Mucosa of descending colon (tissue), 3 donors: ENCODE data around the gene TLR10. TPM values are rescaled to one million over a fixed set of nuclear protein-coding genes. Genes with fewer than 3 reads are reported as not detected.

Source experiments
- ATAC-seq: fragments of 200-7000 bp; cut with Tn5 transposase; one replicate; pipeline ENCODE4 v1.9.1; 2020; ENCODE audit warnings: mild to moderate bottlenecking, moderate library complexity
- DNase-seq, 3 donors: peaks; one replicate each; pipeline ENCODE4 v3.0.0-alpha.2; 2020
- H3K36me3 ChIP-seq: fragments of 200-600 bp; one replicate; pipeline ENCODE4 v1.8.0; 2021; ENCODE audit warnings: low read depth, mild to moderate bottlenecking
- H3K4me1 ChIP-seq: fragments of 200-600 bp; one replicate; pipeline ENCODE4 v1.8.0; 2021; ENCODE audit warnings: low read depth, mild to moderate bottlenecking
- H3K4me3 ChIP-seq: fragments of 200-600 bp; one replicate; pipeline ENCODE4 v1.8.0; 2021; ENCODE audit warnings: mild to moderate bottlenecking
- H3K9me3 ChIP-seq: fragments of 200-600 bp; one replicate; pipeline ENCODE4 v1.8.0; 2021; ENCODE audit warnings: mild to moderate bottlenecking
- CTCF ChIP-seq: fragments of 200-600 bp; IDR thresholded peaks from one replicate; pipeline ENCODE4 v1.8.0; 2022; ENCODE audit warnings: antibody characterized with exemption, mild to moderate bottlenecking
- intact Hi-C, 2 donors: fragments of 100-400 bp; cut with DNase I in 1 of 2; cut with micrococcal nuclease in 1 of 2; formaldehyde crosslinking; loops; one replicate each; pipeline versions ENCODE4 v1.11.0 to v1.11.1; 2022; cut with DNase I, micrococcal nuclease
- total RNA-seq, 3 donors: library from RNA; stranded (reverse); fragmentation: NEBNext Ultra II Directional in 2 of 3; extraction: Animal tissue kit (Norgen Biotek cat#: 25700) in 2 of 3; gene quantifications; one replicate each; pipeline versions ENCODE4 v1.2.1 to v1.2.4, GENCODE V29; 2021 to 2023
- donor health status: DM: no; HTN: no; CAD: no; lungs with moderate emphysema.
- donor health status: DM: no; HTN: no; CAD: no.
- donor health status: DM: no; HTN: yes; CAD: no.

The TLR10 gene
- total RNA-seq, 3 donors from 2014 or later: 0.17 to 0.46 (median 0.25) TPM

- Histone ChIP-seq H3K9me3 (no peaks in the 10 kb centered on the region), H3K4me3 (no peak overlapping the region), H3K4me1 (peaks cover 23% of the 10 kb centered on the region), H3K36me3 (no peaks in the 10 kb centered on the region)
- peak; percentile 83 to 93 (median 91) for DNase-seq
- intact Hi-C loops: loop anchor here (2.0 to 10.0 kb wide), 4 partner anchors 414 to 666 kb away; no protein-coding TSS in a partner anchor
- TF ChIP-seq CTCF: peak; percentile 92
- peak; percentile 67 for ATAC-seq
These were observed 51.8 kb downstream of the TLR10 start for GRCh38 chr4:38730830-38731646.

- ATAC-seq: no peak
- intact Hi-C loops: loop anchor here (2.0 to 10.0 kb wide), 4 partner anchors 413 to 666 kb away; no protein-coding TSS in a partner anchor
- TF ChIP-seq CTCF: no peak
- Histone ChIP-seq H3K4me1 (peaks cover 23% of the 10 kb centered on the region), H3K4me3 (no peak overlapping the region), H3K9me3 (no peaks in the 10 kb centered on the region), H3K36me3 (no peaks in the 10 kb centered on the region)
- no peak for DNase-seq
These were observed 52.3 kb downstream of the TLR10 start for GRCh38 chr4:38730493-38730829.

- intact Hi-C loops: no loop called here
- peak; percentile 95 for ATAC-seq
These were observed 54.1 kb downstream of the TLR10 start for GRCh38 chr4:38728631-38729141.

GRCh38 chr4:38724475-38724808 lies 58.3 kb downstream of the TLR10 start:
- Histone ChIP-seq H3K4me3 (no peak overlapping the region), H3K36me3 (no peaks in the 10 kb centered on the region), H3K9me3 (no peaks in the 10 kb centered on the region), H3K4me1 (peaks cover 14% of the 10 kb centered on the region)
- TF ChIP-seq CTCF: no peak
- DNase-seq (no peak), ATAC-seq (no peak)
- intact Hi-C loops: no loop called here

More at GRCh38 chr4:38728631-38729141, 54.1 kb downstream of the TLR10 start:
- Histone ChIP-seq H3K4me3 (no peak overlapping the region), H3K36me3 (no peaks in the 10 kb centered on the region), H3K4me1 (peaks cover 23% of the 10 kb centered on the region), H3K9me3 (no peaks in the 10 kb centered on the region)
- no peak for TF ChIP-seq CTCF
- DNase-seq: peak; percentile 84 to 89 (median 88)

GRCh38 chr4:38723726-38724474 lies 58.9 kb downstream of the TLR10 start:
- DNase-seq: peak in 1 of 3 donors; percentile 36
- Histone ChIP-seq H3K9me3 (no peaks in the 10 kb centered on the region), H3K36me3 (no peaks in the 10 kb centered on the region), H3K4me1 (peaks cover 10% of the 10 kb centered on the region), H3K4me3 (no peak overlapping the region)
- ATAC-seq: peak; percentile 41
- intact Hi-C loops: no loop called here
- no peak for TF ChIP-seq CTCF
